GM12878 (cell line): ENCODE data around the gene ANO6. TPM values are rescaled to one million over a fixed set of nuclear protein-coding genes. Genes with fewer than 3 reads are reported as not detected.

Experiments
- ASH2L ChIP-seq: fragments of 300-600, 200-600 bp; sonication (generic); IDR thresholded peaks from 2 replicates; pipeline ENCODE4 v1.6.1; 2017; ENCODE audit warnings: low read depth, mild to moderate bottlenecking, borderline replicate concordance
- ATF3 ChIP-seq: IDR thresholded peaks from 2 replicates; pipeline ENCODE4 v1.6.1; 2011; ENCODE audit warnings: low read depth, mild to moderate bottlenecking, low read length, moderate library complexity, borderline replicate concordance; ENCODE audit errors: extremely low read depth
- CEBPZ ChIP-seq: fragments of 150-350 bp; IDR thresholded peaks from 2 replicates; pipeline ENCODE4 v1.6.1; 2016; ENCODE audit warnings: low read depth, low read length
- CHD1 ChIP-seq: IDR thresholded peaks from 2 replicates; pipeline ENCODE4 v1.6.1; 2012; ENCODE audit warnings: low read depth, low read length, improper control_type of control experiment
- CHD4 ChIP-seq: fragments of 200-600 bp; sonication (generic); IDR thresholded peaks from 2 replicates; pipeline ENCODE4 v1.6.1; 2016; ENCODE audit warnings: mild to moderate bottlenecking
- HDAC2 ChIP-seq: fragments of 200-600 bp; sonication (generic); IDR thresholded peaks from 2 replicates; pipeline ENCODE4 v1.6.1; 2017
- HDGF ChIP-seq: fragments of 450-650 bp; IDR thresholded peaks from 2 replicates; pipeline ENCODE4 v1.6.1; 2016; ENCODE audit warnings: antibody characterized with exemption
- KDM1A ChIP-seq: fragments of 200-600 bp; sonication (generic); IDR thresholded peaks from 2 replicates; pipeline ENCODE4 v1.6.1; 2016; ENCODE audit warnings: borderline replicate concordance
- NBN ChIP-seq: fragments of 450-650 bp; IDR thresholded peaks from 2 replicates; pipeline ENCODE4 v1.6.1; 2016
- NFXL1 ChIP-seq: fragments of 450-650 bp; IDR thresholded peaks from 2 replicates; pipeline ENCODE4 v1.6.1; 2017; ENCODE audit warnings: antibody characterized with exemption, mild to moderate bottlenecking, borderline replicate concordance
- POU2F2 ChIP-seq: IDR thresholded peaks from 3 replicates; pipeline ENCODE4 v1.6.1; 2011; ENCODE audit warnings: low read depth, mild to moderate bottlenecking, low read length, borderline replicate concordance
- RAD51 ChIP-seq: fragments of 450-650 bp; IDR thresholded peaks from 2 replicates; pipeline ENCODE4 v1.6.1; 2016; ENCODE audit warnings: moderate library complexity, mild to moderate bottlenecking, inconsistent platforms
- RB1 ChIP-seq: fragments of 450-650 bp; formaldehyde crosslinking; IDR thresholded peaks from 2 replicates; pipeline ENCODE4 v1.6.1; 2017; ENCODE audit warnings: mild to moderate bottlenecking, borderline replicate concordance
- RELA ChIP-seq: fragments of 450-650 bp; IDR thresholded peaks from 2 replicates; pipeline ENCODE4 v1.8.0; 2014; ENCODE audit warnings: borderline replicate concordance; ENCODE audit not compliant: partially characterized antibody
- SMC3 ChIP-seq: IDR thresholded peaks from 2 replicates; pipeline ENCODE4 v1.6.1; 2011; ENCODE audit warnings: low read length, improper control_type of control experiment, borderline replicate concordance
- SRF ChIP-seq, 2 experiments: IDR thresholded peaks; 2 replicates each; pipeline ENCODE4 v1.6.1; 2011; ENCODE audit warnings: low read depth in 2 of 2, low read length in 2 of 2, mild to moderate bottlenecking in 1 of 2, moderate library complexity in 1 of 2
- ZBTB40 ChIP-seq: fragments of 450-650 bp; IDR thresholded peaks from 2 replicates; pipeline ENCODE4 v1.6.1; 2016; ENCODE audit warnings: mild to moderate bottlenecking, moderate library complexity, borderline replicate concordance
- polyA plus RNA-seq, 11 experiments: library from polyadenylated mRNA; depleted of rRNA in 4 of 11; unstranded in 6 of 11; stranded (reverse) in 5 of 11; fragments of >200 nt; fragmentation: Nextera tagmentation in 4 of 11; fragmentation: Illumina TruSeq in 1 of 11; extraction: Ambion mirVana in 4 of 11; extraction: Trizol in 1 of 11; gene quantifications; 1 replicate in 1 of 11; 2 replicates in 10 of 11; pipeline versions ENCODE4 v1.2.1 to v1.2.3, GENCODE V29; 2011 to 2016; ENCODE audit warnings: inconsistent platforms in 2 of 11, missing spikeins in 2 of 11, low read depth in 1 of 11
- total RNA-seq, 4 experiments: library from RNA; depleted of rRNA in 3 of 4; stranded (reverse); fragments of >200 nt in 3 of 4; fragmentation: Illumina TruSeq in 1 of 4; extraction: Trizol in 1 of 4; gene quantifications; 2 replicates each; pipeline versions ENCODE4 v1.2.1 to v1.2.3, GENCODE V29; 2013 to 2021

The ANO6 gene
- total and polyA plus RNA-seq, 10 of the 15 experiments (the other 5 are each of a cell fraction or from before 2014, with no cell fraction given), result 4.6 to 30.3 (median 26.0) TPM

- TF ChIP-seq CEBPZ (no peak), RAD51 (peak; percentile 28; the same call in 1 of the 2 replicates), SRF (IDR thresholded peaks at IDR 0.05; ENCODE audit: low read depth in 2 of 2, low read length in 2 of 2) (peak in 1 of 2 experiments; percentile 50; a peak in 1 of 4 replicates), NBN (peak; percentile 89), KDM1A (no peak), ATF3 (no peak), POU2F2 (peak; percentile 33; the same call in 1 of the 3 replicates), HDAC2 (no peak), NFXL1 (no peak), CHD1 (no peak), RB1 (peak; percentile 59; the same call in 1 of the 2 replicates), RELA (peak; percentile 16), HDGF (peak; percentile 35; the same call in 1 of the 2 replicates), SMC3 (no peak), CHD4 (no peak), ASH2L (no peak; the same call in none of the 2 replicates), ZBTB40 (peak; percentile 9; the same call in 1 of the 2 replicates)
Measured at GRCh38 chr12:45215419-45216229, at the start of gene ANO6 (continued).
